ENCODE results near the gene ITPR2. TPM values are rescaled to one million over a fixed set of nuclear protein-coding genes. Genes with fewer than 3 reads are reported as not detected.
"Not testable (repeated sequence)": the region's sequence is repeated elsewhere in the genome, so short reads cannot be mapped to it uniquely, and the experiment has no call there.

Gene ITPR2
- total and polyA plus RNA-seq, 4 donors: 1.5 to 84.8 (median 21.8) TPM

- Histone ChIP-seq H3K9me3 (ENCODE audit: control insufficient read depth, low read length) (no peaks in the 10 kb centered on the region), H3K27me3 (ENCODE audit: control insufficient read depth in 1 of 2, insufficient read depth in 2 of 2, low read length in 1 of 2) (no peaks in the 10 kb centered on the region), H3K36me3 (ENCODE audit: control insufficient read depth in 1 of 2, insufficient read depth in 2 of 2, low read length in 1 of 2) (no peaks in the 10 kb centered on the region), H3K4me3 (ENCODE audit: low read length in 2 of 2) (no peak overlapping the region), H3K4me1 (ENCODE audit: control insufficient read depth in 1 of 2, insufficient read depth in 2 of 2, low read length in 2 of 2) (no peaks in the 10 kb centered on the region), H3K27ac (ENCODE audit: low read depth in 1 of 2, low read length in 2 of 2) (no peak overlapping the region)
- ATAC-seq (ENCODE audit: low FRiP score) (no peak), DNase-seq (no peak)
- intact Hi-C loops (cut with DNase I): no loop called here
- whole genome bisulfite sequencing, 2 donors: 95% methylated on average over 2 of the region's 2 CpGs
These were observed 224.3 kb downstream of the ITPR2 start for GRCh38 chr12:26608706-26609105.

DNA sequence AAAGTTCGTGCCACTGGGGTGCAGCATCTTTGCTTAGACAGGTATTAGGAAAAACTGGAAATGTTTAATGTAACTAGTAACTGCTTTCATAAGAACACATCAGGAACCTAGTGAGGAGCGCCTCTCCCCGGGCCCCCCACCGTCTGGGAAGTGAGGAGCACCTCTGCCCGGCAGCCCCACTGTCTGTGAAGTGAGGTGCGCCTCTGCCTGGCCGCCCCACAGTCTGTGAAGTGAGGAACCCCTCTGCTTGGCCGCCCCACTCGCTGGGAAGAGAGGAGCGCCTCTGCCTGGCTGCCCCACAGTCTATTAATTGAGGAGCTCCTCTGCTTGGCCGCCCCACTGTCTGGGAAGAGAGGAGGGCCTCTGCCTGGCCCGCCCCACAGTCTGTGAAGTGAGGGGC is 224.7 kb downstream of the ITPR2 start:
- no peak overlapping the region for H3K27ac ChIP-seq (ENCODE audit: low read depth in 1 of 2, low read length in 2 of 2)
- intact Hi-C loops (cut with DNase I): no loop called here
- H3K4me3 ChIP-seq (ENCODE audit: low read length in 2 of 2): no peak overlapping the region
- no peaks in the 10 kb centered on the region for H3K36me3 ChIP-seq (ENCODE audit: control insufficient read depth in 1 of 2, insufficient read depth in 2 of 2, low read length in 1 of 2)
- no peak for DNase-seq
- no peak for ATAC-seq (ENCODE audit: low FRiP score)
- WGBS, 2 donors: 95 to 97% methylated on average over 12 of the region's 12 CpGs
- H3K4me1 ChIP-seq (ENCODE audit: control insufficient read depth in 1 of 2, insufficient read depth in 2 of 2, low read length in 2 of 2): no peaks in the 10 kb centered on the region
- no peaks in the 10 kb centered on the region for H3K27me3 ChIP-seq (ENCODE audit: control insufficient read depth in 1 of 2, insufficient read depth in 2 of 2, low read length in 1 of 2)
- no peaks in the 10 kb centered on the region for H3K9me3 ChIP-seq (ENCODE audit: control insufficient read depth, low read length)

DNA sequence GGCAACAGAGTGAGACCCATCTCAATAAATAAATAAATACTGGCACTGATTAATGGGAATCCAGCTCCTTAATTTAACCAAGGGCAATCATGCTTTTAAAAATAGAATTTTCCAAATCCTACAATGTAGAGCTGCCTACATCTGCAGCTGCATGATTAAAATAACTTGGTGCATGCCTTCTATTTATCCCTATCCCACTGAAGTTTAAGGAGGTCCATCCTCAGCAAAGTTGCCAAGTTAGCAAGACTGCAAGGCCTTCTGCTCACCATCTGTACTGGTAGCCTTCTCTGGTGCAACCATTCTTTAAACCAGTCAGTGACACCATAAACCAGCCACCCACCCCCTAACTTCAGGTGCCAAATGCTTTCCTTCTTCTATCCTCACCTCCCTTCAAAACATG is 226.1 kb downstream of the ITPR2 start:
- intact Hi-C loops (cut with DNase I): no loop called here
- H3K27me3 ChIP-seq (ENCODE audit: control insufficient read depth in 1 of 2, insufficient read depth in 2 of 2, low read length in 1 of 2): no peaks in the 10 kb centered on the region
- no peaks in the 10 kb centered on the region for H3K9me3 ChIP-seq (ENCODE audit: control insufficient read depth, low read length)
- DNase-seq (no peak), ATAC-seq (ENCODE audit: low FRiP score) (no peak)
- H3K36me3 ChIP-seq (ENCODE audit: control insufficient read depth in 1 of 2, insufficient read depth in 2 of 2, low read length in 1 of 2): no peaks in the 10 kb centered on the region
- no peaks in the 10 kb centered on the region for H3K4me1 ChIP-seq (ENCODE audit: control insufficient read depth in 1 of 2, insufficient read depth in 2 of 2, low read length in 2 of 2)
- H3K4me3 ChIP-seq (ENCODE audit: low read length in 2 of 2): no peak overlapping the region
- no peak overlapping the region for H3K27ac ChIP-seq (ENCODE audit: low read depth in 1 of 2, low read length in 2 of 2)

- H3K4me3 ChIP-seq (ENCODE audit: low read length in 2 of 2); H3K27ac ChIP-seq (ENCODE audit: low read depth in 1 of 2, low read length in 2 of 2); ATAC-seq (ENCODE audit: low FRiP score); H3K27me3 ChIP-seq (ENCODE audit: control insufficient read depth in 1 of 2, insufficient read depth in 2 of 2, low read length in 1 of 2); H3K36me3 ChIP-seq (ENCODE audit: control insufficient read depth in 1 of 2, insufficient read depth in 2 of 2, low read length in 1 of 2); DNase-seq; intact Hi-C loops (cut with DNase I); H3K9me3 ChIP-seq (ENCODE audit: control insufficient read depth, low read length); H3K4me1 ChIP-seq (ENCODE audit: control insufficient read depth in 1 of 2, insufficient read depth in 2 of 2, low read length in 2 of 2): not testable (repeated sequence)
- 95 to 97% methylated on average over 7 of the region's 7 CpGs for WGBS, 2 donors
These were observed 228.2 kb downstream of the ITPR2 start for GRCh38 chr12:26604813-26605212.

GRCh38 chr12:26599096-26599695 is 233.8 kb downstream of the ITPR2 start:
- no peak overlapping the region for H3K4me3 ChIP-seq (ENCODE audit: low read length in 2 of 2)
- no peaks in the 10 kb centered on the region for H3K9me3 ChIP-seq (ENCODE audit: control insufficient read depth, low read length)
- H3K36me3 ChIP-seq (ENCODE audit: control insufficient read depth in 1 of 2, insufficient read depth in 2 of 2, low read length in 1 of 2): peaks cover 1 to 2% of the 10 kb centered on the region in 2 donors
- no peaks in the 10 kb centered on the region for H3K27me3 ChIP-seq (ENCODE audit: control insufficient read depth in 1 of 2, insufficient read depth in 2 of 2, low read length in 1 of 2)
- DNase-seq (no peak), ATAC-seq (ENCODE audit: low FRiP score) (no peak)
- intact Hi-C loops (cut with DNase I): no loop called here
- no peak overlapping the region for H3K27ac ChIP-seq (ENCODE audit: low read depth in 1 of 2, low read length in 2 of 2)
- H3K4me1 ChIP-seq (ENCODE audit: control insufficient read depth in 1 of 2, insufficient read depth in 2 of 2, low read length in 2 of 2): no peaks in the 10 kb centered on the region
- WGBS, 2 donors: 88 to 91% methylated on average over 7 of the region's 7 CpGs

- WGBS, 2 donors: 96 to 98% methylated on average over 1 of the region's 1 CpG
- no peak for ATAC-seq (ENCODE audit: low FRiP score)
- intact Hi-C loops (cut with DNase I): no loop called here
These were observed 237.2 kb downstream of the ITPR2 start for GRCh38 chr12:26595806-26596205.

DNA sequence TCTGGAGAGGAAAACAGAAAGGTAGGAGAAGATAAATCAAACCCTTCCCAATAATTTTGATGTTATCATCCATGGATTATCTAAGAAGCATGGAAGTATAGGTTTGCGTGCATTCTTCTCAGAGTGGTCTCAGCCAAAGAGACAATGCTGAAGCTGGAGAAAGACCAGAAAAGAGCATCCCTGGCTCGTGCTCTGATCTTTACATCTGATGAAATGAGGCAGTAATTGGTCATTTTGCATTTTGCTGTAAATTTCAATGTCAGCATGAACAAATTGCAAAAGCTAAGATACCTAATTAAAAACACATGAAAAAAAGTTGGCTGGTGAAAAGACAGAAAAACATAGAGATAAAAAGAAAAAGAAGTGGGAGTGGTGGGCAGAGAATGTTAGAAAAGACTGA is 252.4 kb downstream of the ITPR2 start:
- intact Hi-C loops (cut with DNase I): no loop called here
- H3K4me1 ChIP-seq (ENCODE audit: control insufficient read depth in 1 of 2, insufficient read depth in 2 of 2, low read length in 2 of 2): no peaks in the 10 kb centered on the region
- ATAC-seq (ENCODE audit: low FRiP score) (no peak), DNase-seq (no peak)
- H3K36me3 ChIP-seq (ENCODE audit: control insufficient read depth in 1 of 2, insufficient read depth in 2 of 2, low read length in 1 of 2): no peaks in the 10 kb centered on the region
- H3K9me3 ChIP-seq (ENCODE audit: control insufficient read depth, low read length): no peaks in the 10 kb centered on the region
- no peak overlapping the region for H3K27ac ChIP-seq (ENCODE audit: low read depth in 1 of 2, low read length in 2 of 2)
- H3K27me3 ChIP-seq (ENCODE audit: control insufficient read depth in 1 of 2, insufficient read depth in 2 of 2, low read length in 1 of 2): no peaks in the 10 kb centered on the region
- H3K4me3 ChIP-seq (ENCODE audit: low read length in 2 of 2): no peak overlapping the region
- 95 to 97% methylated on average over 2 of the region's 2 CpGs for WGBS, 2 donors

More at GRCh38 chr12:26595806-26596205, 237.2 kb downstream of the ITPR2 start:
- Histone ChIP-seq H3K4me3 (ENCODE audit: low read length in 2 of 2) (no peak overlapping the region), H3K27ac (ENCODE audit: low read depth in 1 of 2, low read length in 2 of 2) (no peak overlapping the region), H3K4me1 (ENCODE audit: control insufficient read depth in 1 of 2, insufficient read depth in 2 of 2, low read length in 2 of 2) (no peaks in the 10 kb centered on the region), H3K27me3 (ENCODE audit: control insufficient read depth in 1 of 2, insufficient read depth in 2 of 2, low read length in 1 of 2) (no peaks in the 10 kb centered on the region), H3K9me3 (ENCODE audit: control insufficient read depth, low read length) (no peaks in the 10 kb centered on the region), H3K36me3 (ENCODE audit: control insufficient read depth in 1 of 2, insufficient read depth in 2 of 2, low read length in 1 of 2) (peaks cover 0 to 6% of the 10 kb centered on the region in 2 donors)
- DNase-seq: no peak

GRCh38 chr12:26576266-26576665 is 256.7 kb downstream of the ITPR2 start:
- Histone ChIP-seq H3K27me3 (ENCODE audit: control insufficient read depth in 1 of 2, insufficient read depth in 2 of 2, low read length in 1 of 2) (no peaks in the 10 kb centered on the region), H3K4me1 (ENCODE audit: control insufficient read depth in 1 of 2, insufficient read depth in 2 of 2, low read length in 2 of 2) (peaks cover 0 to 1% of the 10 kb centered on the region in 2 donors), H3K27ac (ENCODE audit: low read depth in 1 of 2, low read length in 2 of 2) (no peak overlapping the region), H3K36me3 (ENCODE audit: control insufficient read depth in 1 of 2, insufficient read depth in 2 of 2, low read length in 1 of 2) (no peaks in the 10 kb centered on the region), H3K4me3 (ENCODE audit: low read length in 2 of 2) (no peak overlapping the region), H3K9me3 (ENCODE audit: control insufficient read depth, low read length) (no peaks in the 10 kb centered on the region)
- DNase-seq (no peak), ATAC-seq (ENCODE audit: low FRiP score) (no peak)
- whole genome bisulfite sequencing, 2 donors: 92 to 95% methylated on average over 6 of the region's 6 CpGs
- intact Hi-C loops (cut with DNase I): no loop called here

- Histone ChIP-seq H3K27ac (ENCODE audit: low read depth in 1 of 2, low read length in 2 of 2) (no peak overlapping the region), H3K27me3 (ENCODE audit: control insufficient read depth in 1 of 2, insufficient read depth in 2 of 2, low read length in 1 of 2) (no peaks in the 10 kb centered on the region), H3K9me3 (ENCODE audit: control insufficient read depth, low read length) (no peaks in the 10 kb centered on the region), H3K36me3 (ENCODE audit: control insufficient read depth in 1 of 2, insufficient read depth in 2 of 2, low read length in 1 of 2) (no peaks in the 10 kb centered on the region), H3K4me1 (ENCODE audit: control insufficient read depth in 1 of 2, insufficient read depth in 2 of 2, low read length in 2 of 2) (peaks cover 0 to 1% of the 10 kb centered on the region in 2 donors), H3K4me3 (ENCODE audit: low read length in 2 of 2) (no peak overlapping the region)
- no peak for ATAC-seq (ENCODE audit: low FRiP score)
- DNase-seq: no peak
- 98 to 100% methylated on average over 1 of the region's 1 CpG for whole genome bisulfite sequencing, 2 donors
- intact Hi-C loops (cut with DNase I): no loop called here
These were observed 259.6 kb downstream of the ITPR2 start for GRCh38 chr12:26573225-26573909.

Data from aorta (tissue), 5 donors.